Cerebellar cortex (tissue), 1 donor: ENCODE data around the gene LRCH1.
A peak's percentile ranks its signal among the peaks of the same experiment; 100 is the strongest.

Source experiments
- DNase-seq: peaks from one replicate; pipeline ENCODE4 v3.0.0-alpha.2; 2015; ENCODE audit warnings: low spot score

The LRCH1 gene

GRCh38 chr13:46593398-46593797 is 40.4 kb downstream of the LRCH1 start:
- no peak for DNase-seq

GRCh38 chr13:46594374-46595078 is 41.6 kb downstream of the LRCH1 start:
- no peak for DNase-seq

- peak; percentile 58 for DNase-seq
Measured at GRCh38 chr13:46595136-46595884, 42.3 kb downstream of the LRCH1 start.

GRCh38 chr13:46595885-46596275 is 42.9 kb downstream of the LRCH1 start:
- DNase-seq: no peak

GRCh38 chr13:46596466-46596865 is 43.5 kb downstream of the LRCH1 start:
- DNase-seq: no peak

- no peak for DNase-seq
Measured at GRCh38 chr13:46598140-46598819, 45.3 kb downstream of the LRCH1 start.

GRCh38 chr13:46598820-46599180 is 45.8 kb downstream of the LRCH1 start:
- DNase-seq: no peak

- DNase-seq: no peak
Measured at GRCh38 chr13:46600943-46601311, 48.0 kb downstream of the LRCH1 start.

GRCh38 chr13:46602531-46602930 is 49.6 kb downstream of the LRCH1 start:
- no peak for DNase-seq

GRCh38 chr13:46603165-46603603 is 50.2 kb downstream of the LRCH1 start:
- no peak for DNase-seq

- DNase-seq: no peak
Measured at GRCh38 chr13:46604226-46604990, 51.4 kb downstream of the LRCH1 start.

GRCh38 chr13:46605076-46605824 is 52.3 kb downstream of the LRCH1 start:
- no peak for DNase-seq

- no peak for DNase-seq
Measured at GRCh38 chr13:46605825-46606554, 53.0 kb downstream of the LRCH1 start.

GRCh38 chr13:46606970-46607369 is 54.0 kb downstream of the LRCH1 start:
- DNase-seq: no peak

- DNase-seq: no peak
Measured at GRCh38 chr13:46607768-46608564, 55.0 kb downstream of the LRCH1 start.

GRCh38 chr13:46609052-46609451 is 56.1 kb downstream of the LRCH1 start:
- DNase-seq: no peak

GRCh38 chr13:46609726-46610125 is 56.8 kb downstream of the LRCH1 start:
- DNase-seq: no peak

GRCh38 chr13:46612267-46612666 is 59.3 kb downstream of the LRCH1 start:
- no peak for DNase-seq

GRCh38 chr13:46613409-46614049 is 60.6 kb downstream of the LRCH1 start:
- no peak for DNase-seq

- no peak for DNase-seq
Measured at GRCh38 chr13:46614582-46614981, 61.6 kb downstream of the LRCH1 start.
